Fibroblast of mammary gland (primary cell): Measurements from ENCODE around the gene SLC44A1.

Source experiments
- DNase-seq: peaks from one replicate; pipeline ENCODE4 v3.0.0-alpha.2; 2010; ENCODE audit warnings: low read depth
- H3K4me3 ChIP-seq: 2 replicates; pipeline ENCODE4 v1.5.1; 2011; ENCODE audit warnings: low read depth, mild to moderate bottlenecking, low read length, moderate library complexity; ENCODE audit not compliant: control insufficient read depth
- CTCF ChIP-seq: conservative IDR thresholded peaks from 2 replicates; pipeline ENCODE4 v1.5.1; 2011; ENCODE audit warnings: low read depth, low read length, inconsistent platforms; ENCODE audit not compliant: control insufficient read depth, insufficient read depth

The SLC44A1 gene

GRCh38 chr9:105328296-105328695 lies 83.8 kb downstream of the SLC44A1 start:
- no peak for DNase-seq
- TF ChIP-seq CTCF: no peak
- H3K4me3 ChIP-seq: no peak overlapping the region

GRCh38 chr9:105328872-105329718 lies 84.6 kb downstream of the SLC44A1 start:
- TF ChIP-seq CTCF: no peak
- DNase-seq: peak; percentile 78
- H3K4me3 ChIP-seq: peak overlapping the region; percentile 29

GRCh38 chr9:105329719-105330062 lies 85.2 kb downstream of the SLC44A1 start:
- H3K4me3 ChIP-seq: no peak overlapping the region
- DNase-seq: peak; percentile 71
- no peak for TF ChIP-seq CTCF

GRCh38 chr9:105330201-105330600 lies 85.8 kb downstream of the SLC44A1 start:
- no peak overlapping the region for H3K4me3 ChIP-seq
- DNase-seq: peak; percentile 63
- no peak for TF ChIP-seq CTCF

- no peak overlapping the region for H3K4me3 ChIP-seq
- DNase-seq: no peak
- TF ChIP-seq CTCF: no peak
These were observed 86.3 kb downstream of the SLC44A1 start for GRCh38 chr9:105330755-105331154.

- no peak for DNase-seq
- no peak for TF ChIP-seq CTCF
- no peak overlapping the region for H3K4me3 ChIP-seq
These were observed 86.7 kb downstream of the SLC44A1 start for GRCh38 chr9:105331160-105331559.
